ENCODE data around the gene AKAP13. TPM values are rescaled to one million over a fixed set of nuclear protein-coding genes. Genes with fewer than 3 reads are reported as not detected.

AKAP13 gene
- polyA plus RNA-seq, 4 donors = 39.4 to 71.6 (median 58.5) TPM

DNA sequence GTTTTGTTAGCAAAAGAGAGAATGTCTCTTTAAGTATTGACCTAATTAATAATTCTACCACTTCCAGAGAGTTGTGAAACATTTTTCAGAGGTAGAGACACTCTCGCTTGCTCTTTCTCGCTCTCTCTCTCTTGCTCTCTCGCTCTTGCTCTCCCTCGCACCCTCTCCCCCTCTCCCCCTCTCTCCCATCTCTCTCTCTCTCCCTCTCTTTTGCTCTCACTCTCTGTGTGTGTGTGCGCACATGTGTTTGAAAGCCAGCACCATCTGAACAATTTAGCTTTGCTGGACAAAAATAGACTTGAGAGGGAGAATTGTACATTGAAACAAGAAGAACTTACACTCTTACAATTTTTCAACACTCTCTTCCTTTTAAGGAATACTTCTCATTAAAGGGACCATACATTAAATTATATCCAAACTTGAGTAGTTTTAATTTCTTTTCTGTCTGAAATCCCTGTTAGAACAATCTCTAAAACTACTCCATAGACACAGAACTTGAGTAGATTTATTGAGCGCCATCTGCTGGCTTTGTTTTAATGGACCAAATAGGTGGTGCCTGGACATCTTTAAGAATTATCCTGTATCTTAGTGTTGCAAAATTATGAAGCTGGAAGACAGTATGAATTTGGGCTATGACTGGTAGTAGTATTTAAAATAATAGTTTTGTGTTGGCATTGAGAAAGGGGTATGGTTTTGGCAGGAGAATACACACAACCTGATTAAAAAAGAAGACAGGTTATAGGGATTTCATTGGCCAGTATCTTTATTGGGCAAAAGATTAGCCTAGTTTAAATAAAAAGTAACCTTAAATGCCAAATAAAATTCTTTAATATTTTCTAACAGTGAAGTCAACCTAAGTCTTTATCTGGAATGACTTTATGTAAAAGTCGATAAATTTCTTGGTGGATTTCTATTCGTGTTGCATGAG lies 124.6 kb downstream of the AKAP13 start:
- Histone ChIP-seq H3K4me1 (ENCODE audit: control insufficient read depth in 3 of 3, insufficient read depth in 2 of 3, low read depth in 1 of 3, low read length in 2 of 3) (peaks cover 0 to 11% (median 0%) of the 10 kb centered on the region in 3 donors), H3K27ac (ENCODE audit: low read depth in 1 of 3, low read length in 2 of 3) (no peak overlapping the region), H3K27me3 (ENCODE audit: control insufficient read depth in 3 of 3, insufficient read depth in 3 of 3, low read length in 3 of 3) (no peaks in the 10 kb centered on the region), H3K4me3 (ENCODE audit: low read depth in 1 of 3, low read length in 3 of 3) (no peak overlapping the region), H3K9me3 (ENCODE audit: control insufficient read depth in 2 of 2, insufficient read depth in 1 of 2, low read depth in 1 of 2, low read length in 1 of 2) (no peaks in the 10 kb centered on the region), H3K36me3 (ENCODE audit: control insufficient read depth in 3 of 3, insufficient read depth in 2 of 3, low read depth in 1 of 3, low read length in 3 of 3) (peaks cover 0 to 3% (median 0%) of the 10 kb centered on the region in 3 donors)
- FAIRE-seq = peak; percentile 90
- peak; percentile 69 to 78 for DNase-seq
- 71 to 81% (median 80%) methylated on average over 8 of the region's 8 CpGs for WGBS, 3 donors

DNA sequence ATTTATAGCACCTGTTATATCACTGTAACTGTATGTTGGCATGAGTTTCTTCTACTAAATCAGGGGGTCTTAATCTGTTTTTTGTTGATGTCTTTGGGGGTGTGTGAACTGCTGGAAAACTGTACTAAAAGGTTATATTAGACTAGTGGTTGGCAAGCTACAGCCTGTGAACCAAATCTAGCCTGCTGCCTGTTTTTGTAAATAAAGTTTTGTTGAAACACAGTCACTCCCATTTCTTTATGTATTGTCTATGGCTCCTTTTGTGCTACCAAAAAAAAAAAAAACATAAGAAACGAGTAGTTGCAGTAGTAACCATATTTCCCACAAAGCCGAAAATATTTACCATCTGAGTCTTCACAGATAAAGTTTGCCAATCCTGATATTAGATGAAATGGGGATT lies 126.7 kb downstream of the AKAP13 start:
- no peak for FAIRE-seq
- no peak overlapping the region for H3K4me3 ChIP-seq (ENCODE audit: low read depth in 1 of 3, low read length in 3 of 3)
- DNase-seq = no peak
- peaks cover 0 to 3% (median 0%) of the 10 kb centered on the region in 3 donors for H3K36me3 ChIP-seq (ENCODE audit: control insufficient read depth in 3 of 3, insufficient read depth in 2 of 3, low read depth in 1 of 3, low read length in 3 of 3)
- no peaks in the 10 kb centered on the region for H3K9me3 ChIP-seq (ENCODE audit: control insufficient read depth in 2 of 2, insufficient read depth in 1 of 2, low read depth in 1 of 2, low read length in 1 of 2)
- WGBS, 3 donors = 86 to 89% (median 87%) methylated on average over 2 of the region's 2 CpGs
- no peaks in the 10 kb centered on the region for H3K27me3 ChIP-seq (ENCODE audit: control insufficient read depth in 3 of 3, insufficient read depth in 3 of 3, low read length in 3 of 3)
- H3K4me1 ChIP-seq (ENCODE audit: control insufficient read depth in 3 of 3, insufficient read depth in 2 of 3, low read depth in 1 of 3, low read length in 2 of 3) = peaks cover 0 to 11% (median 0%) of the 10 kb centered on the region in 3 donors
- no peak overlapping the region for H3K27ac ChIP-seq (ENCODE audit: low read depth in 1 of 3, low read length in 2 of 3)

DNA sequence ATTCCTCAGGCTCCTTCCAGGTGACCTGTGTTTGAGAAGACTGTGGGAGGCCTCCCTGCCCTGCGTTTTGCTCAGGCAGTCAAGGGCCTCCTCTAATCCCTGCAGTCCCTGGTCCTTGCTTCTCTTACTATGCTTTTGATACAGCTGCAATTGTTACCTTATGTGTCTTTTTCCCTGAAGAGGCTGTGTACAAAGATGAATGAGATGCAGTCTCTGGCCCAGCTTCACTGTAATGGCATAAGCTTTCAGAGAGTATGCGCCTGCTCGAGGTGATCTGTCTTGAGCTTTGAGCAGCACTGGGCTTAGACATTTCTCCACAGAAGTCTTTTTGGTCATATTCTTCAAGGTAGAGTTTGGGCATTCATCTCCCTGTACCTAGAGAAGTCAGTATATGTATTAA lies 129.6 kb downstream of the AKAP13 start:
- H3K4me1 ChIP-seq (ENCODE audit: control insufficient read depth in 3 of 3, insufficient read depth in 2 of 3, low read depth in 1 of 3, low read length in 2 of 3) = no peaks in the 10 kb centered on the region
- WGBS, 3 donors = 88 to 91% (median 89%) methylated on average over 3 of the region's 3 CpGs
- FAIRE-seq = no peak
- H3K4me3 ChIP-seq (ENCODE audit: low read depth in 1 of 3, low read length in 3 of 3) = no peak overlapping the region
- H3K36me3 ChIP-seq (ENCODE audit: control insufficient read depth in 3 of 3, insufficient read depth in 2 of 3, low read depth in 1 of 3, low read length in 3 of 3) = peaks cover 0 to 3% (median 0%) of the 10 kb centered on the region in 3 donors
- no peaks in the 10 kb centered on the region for H3K27me3 ChIP-seq (ENCODE audit: control insufficient read depth in 3 of 3, insufficient read depth in 3 of 3, low read length in 3 of 3)
- DNase-seq = no peak
- no peak overlapping the region for H3K27ac ChIP-seq (ENCODE audit: low read depth in 1 of 3, low read length in 2 of 3)
- no peaks in the 10 kb centered on the region for H3K9me3 ChIP-seq (ENCODE audit: control insufficient read depth in 2 of 2, insufficient read depth in 1 of 2, low read depth in 1 of 2, low read length in 1 of 2)

DNA sequence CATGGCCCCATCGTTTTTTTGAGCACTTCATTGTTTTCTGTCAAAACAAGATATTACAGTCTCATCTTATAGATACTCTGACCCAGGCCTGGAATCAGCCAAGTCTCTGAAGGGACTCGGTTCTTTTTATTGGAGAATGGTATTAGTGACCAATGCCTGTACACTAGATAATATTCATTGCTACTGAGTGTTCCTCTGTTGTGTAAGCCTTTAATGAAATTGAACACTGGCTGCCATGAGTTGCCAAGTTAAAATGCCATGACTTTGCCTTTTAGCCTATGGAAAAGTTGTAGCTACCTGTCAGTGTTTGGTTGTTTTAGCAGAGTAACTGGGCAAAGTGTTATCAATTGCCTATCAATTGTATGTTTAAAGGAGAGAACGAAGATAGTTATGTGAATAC lies 134.0 kb downstream of the AKAP13 start:
- WGBS, 3 donors = 52 to 68% (median 63%) methylated on average over 3 of the region's 3 CpGs
- peaks cover 0 to 2% (median 0%) of the 10 kb centered on the region in 3 donors for H3K4me1 ChIP-seq (ENCODE audit: control insufficient read depth in 3 of 3, insufficient read depth in 2 of 3, low read depth in 1 of 3, low read length in 2 of 3)
- no peak overlapping the region for H3K4me3 ChIP-seq (ENCODE audit: low read depth in 1 of 3, low read length in 3 of 3)
- no peaks in the 10 kb centered on the region for H3K9me3 ChIP-seq (ENCODE audit: control insufficient read depth in 2 of 2, insufficient read depth in 1 of 2, low read depth in 1 of 2, low read length in 1 of 2)
- no peak overlapping the region for H3K27ac ChIP-seq (ENCODE audit: low read depth in 1 of 3, low read length in 2 of 3)
- FAIRE-seq (no peak), DNase-seq (no peak)
- H3K36me3 ChIP-seq (ENCODE audit: control insufficient read depth in 3 of 3, insufficient read depth in 2 of 3, low read depth in 1 of 3, low read length in 3 of 3) = peaks cover 0 to 2% (median 0%) of the 10 kb centered on the region in 3 donors
- H3K27me3 ChIP-seq (ENCODE audit: control insufficient read depth in 3 of 3, insufficient read depth in 3 of 3, low read length in 3 of 3) = no peaks in the 10 kb centered on the region

DNA sequence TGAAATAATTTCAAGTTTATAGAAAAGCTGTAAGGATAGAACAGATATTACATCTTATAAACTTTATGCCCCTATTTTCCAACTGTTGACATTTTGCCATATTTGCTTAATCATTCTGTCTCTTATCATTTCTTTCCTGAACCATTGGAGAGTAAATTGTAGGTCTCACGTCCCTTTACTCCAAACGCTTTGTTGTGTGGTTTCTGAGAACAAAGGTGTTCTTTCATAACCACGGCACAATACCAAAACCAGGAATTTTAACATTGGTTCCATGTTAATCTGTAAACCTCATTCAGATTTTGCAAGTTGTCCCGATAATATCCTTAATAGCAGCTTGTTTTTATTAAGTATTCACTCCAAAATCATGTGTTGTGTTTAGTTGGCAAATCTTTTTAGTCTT lies 134.8 kb downstream of the AKAP13 start:
- DNase-seq = peak in 1 of 2 donors; percentile 44
- Histone ChIP-seq H3K9me3 (ENCODE audit: control insufficient read depth in 2 of 2, insufficient read depth in 1 of 2, low read depth in 1 of 2, low read length in 1 of 2) (no peaks in the 10 kb centered on the region), H3K4me1 (ENCODE audit: control insufficient read depth in 3 of 3, insufficient read depth in 2 of 3, low read depth in 1 of 3, low read length in 2 of 3) (peaks cover 0 to 2% (median 0%) of the 10 kb centered on the region in 3 donors), H3K27me3 (ENCODE audit: control insufficient read depth in 3 of 3, insufficient read depth in 3 of 3, low read length in 3 of 3) (no peaks in the 10 kb centered on the region), H3K4me3 (ENCODE audit: low read depth in 1 of 3, low read length in 3 of 3) (no peak overlapping the region), H3K36me3 (ENCODE audit: control insufficient read depth in 3 of 3, insufficient read depth in 2 of 3, low read depth in 1 of 3, low read length in 3 of 3) (peaks cover 0 to 2% (median 0%) of the 10 kb centered on the region in 3 donors), H3K27ac (ENCODE audit: low read depth in 1 of 3, low read length in 2 of 3) (no peak overlapping the region)
- FAIRE-seq = no peak
- WGBS, 3 donors = 14 to 51% (median 36%) methylated on average over 4 of the region's 4 CpGs

DNA sequence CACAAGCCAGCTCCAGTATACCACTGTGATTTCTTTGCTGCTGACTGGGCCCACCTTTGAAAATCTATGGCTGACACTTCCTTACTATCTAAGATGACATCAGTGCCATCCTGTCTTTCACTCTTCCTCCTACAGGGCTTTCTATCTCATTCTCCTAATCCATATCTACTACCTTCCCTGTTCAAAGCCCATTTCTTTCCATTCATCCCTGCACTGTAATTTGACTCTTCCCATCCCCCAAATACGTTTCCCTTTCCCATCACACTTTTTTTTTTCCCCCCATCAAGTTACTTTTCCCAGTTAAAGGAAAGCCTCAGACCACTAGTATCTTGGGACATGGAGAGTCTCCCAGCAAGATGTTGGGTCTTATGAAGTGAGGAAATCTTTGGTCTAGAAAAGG lies 136.7 kb downstream of the AKAP13 start:
- Histone ChIP-seq H3K27me3 (ENCODE audit: control insufficient read depth in 3 of 3, insufficient read depth in 3 of 3, low read length in 3 of 3) (no peaks in the 10 kb centered on the region), H3K9me3 (ENCODE audit: control insufficient read depth in 2 of 2, insufficient read depth in 1 of 2, low read depth in 1 of 2, low read length in 1 of 2) (no peaks in the 10 kb centered on the region)

DNA sequence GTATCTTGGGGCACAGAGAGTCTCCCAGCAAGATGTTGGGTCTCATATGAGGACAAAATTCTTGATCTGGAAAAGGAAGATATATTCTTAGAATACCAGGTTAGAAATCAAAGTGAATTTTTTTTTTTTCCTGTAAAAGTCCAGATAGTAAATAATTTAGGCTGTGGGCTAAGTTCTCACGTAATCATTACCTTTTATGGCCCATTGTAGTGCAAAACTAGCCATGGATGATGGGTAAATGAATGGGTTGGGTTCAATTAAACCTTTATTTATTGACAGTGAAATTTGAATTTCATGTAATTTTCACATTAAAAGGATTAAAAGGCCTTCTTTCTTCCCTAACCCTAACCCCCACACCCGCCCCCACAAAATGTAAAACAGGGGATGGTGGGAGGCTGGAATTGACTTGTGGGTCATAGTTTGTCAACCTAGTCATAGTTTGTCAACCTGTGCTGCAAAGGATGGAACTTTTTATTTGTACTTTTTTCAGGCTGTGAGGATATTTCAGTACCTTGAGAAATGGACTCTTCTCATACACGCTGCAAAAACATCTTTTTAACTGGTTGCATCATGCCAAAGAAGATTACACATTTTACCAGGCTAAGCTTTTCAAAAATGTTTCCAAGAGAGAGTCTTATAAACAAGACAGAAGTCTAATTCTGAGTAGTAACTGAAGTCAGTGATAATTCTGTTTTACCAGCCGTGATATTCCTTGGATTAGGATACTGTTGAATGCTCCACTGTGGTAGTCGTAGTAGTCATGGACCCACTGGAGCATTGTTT lies 138.8 kb downstream of the AKAP13 start:
- no peak for FAIRE-seq
- Histone ChIP-seq H3K9me3 (ENCODE audit: control insufficient read depth in 2 of 2, insufficient read depth in 1 of 2, low read depth in 1 of 2, low read length in 1 of 2) (no peaks in the 10 kb centered on the region), H3K36me3 (ENCODE audit: control insufficient read depth in 3 of 3, insufficient read depth in 2 of 3, low read depth in 1 of 3, low read length in 3 of 3) (peaks cover 0 to 3% (median 2%) of the 10 kb centered on the region in 3 donors), H3K27ac (ENCODE audit: low read depth in 1 of 3, low read length in 2 of 3) (no peak overlapping the region), H3K4me3 (ENCODE audit: low read depth in 1 of 3, low read length in 3 of 3) (no peak overlapping the region), H3K4me1 (ENCODE audit: control insufficient read depth in 3 of 3, insufficient read depth in 2 of 3, low read depth in 1 of 3, low read length in 2 of 3) (peaks cover 0 to 2% (median 0%) of the 10 kb centered on the region in 3 donors), H3K27me3 (ENCODE audit: control insufficient read depth in 3 of 3, insufficient read depth in 3 of 3, low read length in 3 of 3) (no peaks in the 10 kb centered on the region)
- no peak for DNase-seq
- WGBS, 3 donors = 76 to 80% (median 80%) methylated on average over 5 of the region's 5 CpGs

More for the DNA sequence above, 136.7 kb downstream of the AKAP13 start:
- DNase-seq = no peak
- Histone ChIP-seq H3K27ac (ENCODE audit: low read depth in 1 of 3, low read length in 2 of 3) (no peak overlapping the region), H3K36me3 (ENCODE audit: control insufficient read depth in 3 of 3, insufficient read depth in 2 of 3, low read depth in 1 of 3, low read length in 3 of 3) (peaks cover 0 to 2% (median 0%) of the 10 kb centered on the region in 3 donors), H3K4me3 (ENCODE audit: low read depth in 1 of 3, low read length in 3 of 3) (no peak overlapping the region), H3K4me1 (ENCODE audit: control insufficient read depth in 3 of 3, insufficient read depth in 2 of 3, low read depth in 1 of 3, low read length in 2 of 3) (peaks cover 0 to 2% (median 0%) of the 10 kb centered on the region in 3 donors)
- WGBS, 3 donors = 88 to 100% (median 94%) methylated on average over 1 of the region's 1 CpG
- FAIRE-seq = no peak

DNA sequence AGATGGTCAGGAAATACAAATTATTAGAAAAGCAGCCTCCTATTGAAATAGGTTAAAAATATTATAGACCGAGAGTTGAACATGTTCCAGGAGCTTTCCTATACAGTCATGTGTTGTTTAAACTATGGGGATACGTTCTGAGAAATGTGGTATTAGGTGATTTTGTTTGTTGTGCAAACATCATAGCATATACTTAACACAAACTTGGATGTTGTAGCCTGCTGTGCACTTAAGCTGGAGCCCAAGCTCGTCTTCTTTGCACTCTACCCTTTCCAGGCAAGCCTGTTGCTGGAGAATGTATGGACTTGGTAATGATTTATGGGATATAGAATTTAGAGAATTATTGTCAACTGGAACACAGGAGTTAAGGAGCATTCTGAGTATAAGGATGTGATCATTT lies 140.2 kb downstream of the AKAP13 start:
- Histone ChIP-seq H3K27me3 (ENCODE audit: control insufficient read depth in 3 of 3, insufficient read depth in 3 of 3, low read length in 3 of 3) (no peaks in the 10 kb centered on the region), H3K27ac (ENCODE audit: low read depth in 1 of 3, low read length in 2 of 3) (no peak overlapping the region), H3K4me3 (ENCODE audit: low read depth in 1 of 3, low read length in 3 of 3) (no peak overlapping the region), H3K9me3 (ENCODE audit: control insufficient read depth in 2 of 2, insufficient read depth in 1 of 2, low read depth in 1 of 2, low read length in 1 of 2) (no peaks in the 10 kb centered on the region), H3K36me3 (ENCODE audit: control insufficient read depth in 3 of 3, insufficient read depth in 2 of 3, low read depth in 1 of 3, low read length in 3 of 3) (peaks cover 0 to 3% (median 2%) of the 10 kb centered on the region in 3 donors), H3K4me1 (ENCODE audit: control insufficient read depth in 3 of 3, insufficient read depth in 2 of 3, low read depth in 1 of 3, low read length in 2 of 3) (peaks cover 0 to 2% (median 0%) of the 10 kb centered on the region in 3 donors)
- WGBS, 3 donors = 71 to 87% (median 83%) methylated on average over 3 of the region's 3 CpGs
- DNase-seq (no peak), FAIRE-seq (no peak)
